ENCODE results near the gene C15orf62.

Gene C15orf62

GRCh38 chr15:40803076-40803475 lies 33.3 kb downstream of the C15orf62 start:
- Histone ChIP-seq H3K27ac (ENCODE audit: extremely low read depth, low read depth, low read length) (no peak overlapping the region), H3K4me3 (ENCODE audit: low read depth, low read length) (no peak overlapping the region), H3K4me1 (ENCODE audit: control insufficient read depth, insufficient read depth, low read length) (no peaks in the 10 kb centered on the region), H3K9me3 (ENCODE audit: control insufficient read depth, insufficient read depth, low read depth, low read length) (no peaks in the 10 kb centered on the region), H3K36me3 (ENCODE audit: control insufficient read depth in 2 of 2, insufficient read depth in 1 of 2, low read length in 2 of 2) (no peaks in the 10 kb centered on the region; a peak in 1 of 3 replicates)
- CTCF ChIA-PET, result interaction anchor here (1.8 kb wide), 1 partner anchor 18 kb away, joined by 5 read pairs; no protein-coding TSS in a partner anchor
- no peak for TF ChIP-seq ZNF157 (tag by site-specific recombination; IDR thresholded peaks at IDR 0.05)
- no peak for TF ChIP-seq ZSCAN18 (tag by site-specific recombination; IDR thresholded peaks at IDR 0.05)
- no peak for TF ChIP-seq ZNF248 (tag by site-specific recombination; IDR thresholded peaks at IDR 0.05)
- POLR2A ChIA-PET, result no interaction called here

GRCh38 chr15:40803688-40804087 lies 33.9 kb downstream of the C15orf62 start:
- POLR2A ChIA-PET, result interaction anchor here (0.6 kb wide), 1 partner anchor 232 kb away, joined by 3 read pairs; no protein-coding TSS in a partner anchor
- Histone ChIP-seq H3K36me3 (ENCODE audit: control insufficient read depth in 2 of 2, insufficient read depth in 1 of 2, low read length in 2 of 2) (no peaks in the 10 kb centered on the region; a peak in 1 of 3 replicates), H3K4me1 (ENCODE audit: control insufficient read depth, insufficient read depth, low read length) (no peaks in the 10 kb centered on the region), H3K27ac (ENCODE audit: extremely low read depth, low read depth, low read length) (no peak overlapping the region), H3K9me3 (ENCODE audit: control insufficient read depth, insufficient read depth, low read depth, low read length) (no peaks in the 10 kb centered on the region), H3K4me3 (ENCODE audit: low read depth, low read length) (no peak overlapping the region)
- CTCF ChIA-PET, result interaction anchor here (0.6 to 0.7 kb wide), 4 partner anchors 41 to 154 kb away, joined by 3 to 6 read pairs (median 4); no protein-coding TSS in a partner anchor
- no peak for TF ChIP-seq ZNF132 (tag by site-specific recombination; IDR thresholded peaks at IDR 0.05; ENCODE audit: borderline replicate concordance)

- H3K27ac ChIP-seq (ENCODE audit: extremely low read depth, low read depth, low read length), result peak overlapping the region; percentile 71; the same call in 1 of the 2 replicates
- TF ChIP-seq SP2 (tag by site-specific recombination; IDR thresholded peaks at IDR 0.05), result no peak
- TF ChIP-seq ZBTB11 (tag by site-specific recombination; conservative IDR thresholded peaks at IDR 0.05; ENCODE audit: low read depth), result no peak
- TF ChIP-seq ZSCAN18 (tag by site-specific recombination; IDR thresholded peaks at IDR 0.05), result no peak
- no peak for TF ChIP-seq ZNF707 (tag by site-specific recombination; IDR thresholded peaks at IDR 0.05)
- no peak for TF ChIP-seq ZNF558 (tag by site-specific recombination; IDR thresholded peaks at IDR 0.05)
- no peak for TF ChIP-seq ZNF23 (tag by site-specific recombination; IDR thresholded peaks at IDR 0.05; ENCODE audit: borderline replicate concordance)
- TF ChIP-seq SCRT2 (tag by site-specific recombination; IDR thresholded peaks at IDR 0.05), result no peak
- no peak for TF ChIP-seq ZNF211 (tag by site-specific recombination; IDR thresholded peaks at IDR 0.05; ENCODE audit: low read depth)
- no peak for TF ChIP-seq ZNF133 (tag by site-specific recombination; IDR thresholded peaks at IDR 0.05)
- no peak for TF ChIP-seq KLF16 (tag by site-specific recombination; IDR thresholded peaks at IDR 0.05)
- no peak for TF ChIP-seq ZBTB21 (tag by site-specific recombination; IDR thresholded peaks at IDR 0.05)
- no peaks in the 10 kb centered on the region for H3K4me1 ChIP-seq (ENCODE audit: control insufficient read depth, insufficient read depth, low read length)
- H3K4me3 ChIP-seq (ENCODE audit: low read depth, low read length), result peak overlapping the region; percentile 99
- ChIA-PET POLR2A (interaction anchor here (1.2 to 1.6 kb wide), 6 partner anchors 9 to 112 kb away, joined by 3 to 7 read pairs (median 4); partner anchors contain the start of genes C15orf62, GCHFR, RAD51 and SPINT1), CTCF (interaction anchor here (0.6 to 1.1 kb wide), 2 partner anchors 52 to 857 kb away, joined by 4 to 8 read pairs; no protein-coding TSS in a partner anchor)
- peaks cover 0 to 20% of the 10 kb centered on the region in 2 experiments; a peak in 2 of 3 replicates for H3K36me3 ChIP-seq (ENCODE audit: control insufficient read depth in 2 of 2, insufficient read depth in 1 of 2, low read length in 2 of 2)
- no peaks in the 10 kb centered on the region for H3K9me3 ChIP-seq (ENCODE audit: control insufficient read depth, insufficient read depth, low read depth, low read length)
Observed at GRCh38 chr15:40806672-40807027, 36.9 kb downstream of the C15orf62 start.

All from HEK293 (cell line).